IPS-NIHi11 (cell line): ENCODE measurements around the gene DHRS7.
A peak's percentile ranks its signal among the peaks of the same experiment; 100 is the strongest.
"Not testable (repeated sequence)": the region's sequence is repeated elsewhere in the genome, so short reads cannot be mapped to it uniquely, and the experiment has no call there.

Experiments
- DNase-seq: peaks from one replicate; pipeline ENCODE4 v3.0.0; 2012; ENCODE audit warnings: mixed read lengths, low spot score

The DHRS7 gene

GRCh38 chr14:60134702-60135101, 30.5 kb downstream of the DHRS7 start:
- DNase-seq: no peak

DNA sequence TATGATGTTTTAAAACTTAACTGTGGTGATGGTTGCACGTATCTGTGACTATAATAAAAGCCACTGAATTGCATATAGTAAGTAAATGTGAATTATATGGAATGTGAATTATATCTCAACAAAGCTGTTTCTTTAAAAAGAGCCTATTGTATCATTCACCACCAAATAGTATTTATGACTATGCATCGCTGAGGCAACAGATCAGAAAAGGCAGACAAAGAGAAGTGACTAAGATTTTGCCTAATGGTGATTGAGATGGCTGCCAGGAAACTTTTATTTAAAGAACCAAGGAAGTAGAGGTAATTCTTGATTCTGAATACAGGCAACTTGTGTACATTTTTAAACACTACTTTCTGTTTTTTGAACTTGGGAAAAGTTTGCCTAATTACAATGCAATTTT, 31.7 kb downstream of the DHRS7 start:
- DNase-seq: no peak

DNA sequence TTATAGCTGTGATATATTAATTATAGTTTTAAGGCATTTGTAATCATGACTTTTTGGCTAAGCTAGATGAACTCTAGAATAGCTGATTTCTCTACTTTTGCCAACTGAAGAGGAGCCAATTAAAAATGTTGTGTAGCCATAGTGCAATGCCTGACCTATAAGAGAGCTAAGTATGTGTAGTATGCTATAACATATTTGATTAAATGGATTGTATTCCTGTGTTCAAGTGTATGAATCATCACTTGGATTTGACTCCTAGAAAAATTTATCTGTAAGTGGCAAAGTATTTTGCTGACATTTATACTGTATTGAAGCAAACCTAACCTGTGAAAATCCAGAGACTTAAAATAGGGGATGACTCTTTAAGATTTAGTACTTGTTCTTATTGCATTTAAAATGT, 39.3 kb downstream of the DHRS7 start:
- no peak for DNase-seq

DNA sequence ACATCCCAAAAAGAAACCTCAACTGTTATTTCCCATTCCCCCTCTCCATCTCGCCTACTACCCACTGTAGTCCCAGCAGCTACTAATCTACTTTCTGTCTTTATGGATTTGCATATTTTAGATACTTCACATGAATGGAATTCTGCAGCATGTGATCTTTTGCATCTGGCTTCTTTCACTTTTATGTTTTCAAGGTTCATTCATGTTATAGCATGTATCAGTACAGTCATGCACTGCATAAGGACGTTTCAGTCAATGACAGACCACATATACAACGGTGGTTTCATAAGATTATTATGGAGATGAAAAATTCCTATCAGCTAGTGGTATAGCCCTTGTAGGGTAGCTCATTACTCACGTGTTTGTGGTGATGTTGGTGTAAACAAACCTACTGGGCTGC, 49.0 kb downstream of the DHRS7 start:
- DNase-seq: no peak

DNA sequence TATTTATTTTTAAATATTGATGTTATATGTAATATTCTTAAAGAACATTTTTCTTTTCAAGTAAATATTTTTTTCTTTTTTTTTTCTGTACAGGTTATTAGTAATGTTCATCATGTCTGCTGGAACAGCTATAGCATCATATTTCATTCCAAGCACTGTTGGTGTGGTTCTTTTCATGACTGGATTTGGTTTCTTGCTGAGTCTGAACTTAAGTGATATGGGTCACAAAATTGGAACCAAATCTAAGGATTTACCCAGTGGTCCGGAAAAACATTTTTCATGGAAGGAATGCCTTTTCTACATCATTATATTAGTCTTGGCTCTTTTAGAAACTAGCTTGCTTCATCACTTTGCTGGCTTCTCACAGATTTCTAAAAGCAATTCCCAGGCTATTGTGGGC, 50.3 kb downstream of the DHRS7 start:
- no peak for DNase-seq

DNA sequence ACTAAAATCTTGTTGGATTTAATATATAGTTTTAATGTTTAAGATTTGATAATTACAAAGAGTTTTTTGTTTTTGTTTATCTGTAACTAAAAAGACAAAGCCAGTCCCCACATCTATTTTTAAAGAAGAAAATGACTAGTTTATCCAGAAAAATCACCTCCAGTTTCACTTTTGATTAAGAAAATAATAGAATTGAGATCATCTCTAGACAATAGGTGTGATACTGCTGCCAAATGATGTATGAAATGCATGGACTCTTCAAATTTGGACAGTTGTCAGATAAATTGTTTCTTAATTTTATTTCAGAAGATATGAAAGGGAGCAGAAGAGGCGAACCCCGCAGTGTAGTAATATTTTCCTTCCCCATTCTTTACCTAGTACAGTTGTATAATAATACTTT, 53.5 kb downstream of the DHRS7 start:
- DNase-seq: no peak

- no peak for DNase-seq
These were observed 57.7 kb downstream of the DHRS7 start for GRCh38 chr14:60107477-60107876.

DNA sequence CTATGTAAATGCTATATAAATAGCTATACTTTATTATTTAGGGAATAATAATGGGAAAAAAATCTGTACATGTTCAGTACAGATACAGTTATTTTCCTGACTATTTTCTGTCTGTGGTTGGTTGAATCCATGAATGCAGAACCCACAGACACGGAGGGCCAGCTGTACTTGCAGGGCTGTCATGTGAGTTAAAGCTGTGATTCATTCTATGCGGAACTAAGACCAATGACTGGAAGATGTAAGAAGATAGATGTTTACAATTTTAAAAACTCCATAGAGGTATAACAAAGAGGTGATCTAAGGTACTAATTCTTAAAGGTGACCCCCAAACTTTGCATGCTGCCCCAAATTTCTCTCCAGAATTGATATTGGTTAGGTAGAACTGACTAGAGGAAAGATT, 58.9 kb downstream of the DHRS7 start:
- no peak for DNase-seq

GRCh38 chr14:60102389-60102788, 62.8 kb downstream of the DHRS7 start:
- no peak for DNase-seq

DNA sequence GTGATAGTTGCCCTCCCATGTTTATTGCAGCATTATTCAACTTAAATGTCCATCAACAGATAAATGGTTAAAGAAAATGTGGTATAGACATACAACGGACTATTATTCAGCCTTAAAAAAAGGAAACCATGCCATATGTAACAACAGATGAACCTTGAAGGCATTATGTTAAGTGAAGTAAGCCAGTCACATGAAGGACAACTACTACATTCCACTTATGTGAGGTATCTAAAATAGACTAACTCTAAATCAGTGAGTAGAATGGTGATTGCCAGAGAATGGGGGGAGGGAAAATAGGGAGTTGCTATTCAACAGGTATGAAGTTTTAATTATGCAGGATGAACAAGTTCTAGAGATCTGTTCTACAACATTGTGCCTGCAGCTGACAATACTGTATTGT, 63.4 kb downstream of the DHRS7 start:
- DNase-seq: no peak

GRCh38 chr14:60099855-60100254, 65.3 kb downstream of the DHRS7 start:
- not testable (repeated sequence) for DNase-seq

GRCh38 chr14:60097974-60098373, 67.2 kb downstream of the DHRS7 start:
- DNase-seq: no peak

GRCh38 chr14:60095781-60096450, 69.3 kb downstream of the DHRS7 start:
- DNase-seq: no peak

- DNase-seq: no peak
These were observed 70.0 kb downstream of the DHRS7 start for GRCh38 chr14:60095231-60095630.

- peak; percentile 14 for DNase-seq
These were observed 70.8 kb downstream of the DHRS7 start for GRCh38 chr14:60094306-60094897.
